NCI-H2171 treated with DMSO at 0.1 percent for 48 hours (cell line): Measurements from ENCODE around the gene PDE7B.
"Not testable (repeated sequence)": the region's sequence is repeated elsewhere in the genome, so short reads cannot be mapped to it uniquely, and the experiment has no call there.

Source experiments
- DNase-seq: peaks from one replicate; lab custom pipeline; 2025; lab: John Stamatoyannopoulos, UW

PDE7B gene

GRCh38 chr6:136073216-136073615 lies 221.7 kb downstream of the PDE7B start:
- DNase-seq: no peak

GRCh38 chr6:136076496-136076895 lies 225.0 kb downstream of the PDE7B start:
- no peak for DNase-seq

GRCh38 chr6:136077834-136078576 lies 226.5 kb downstream of the PDE7B start:
- DNase-seq: no peak

- DNase-seq: no peak
Measured at GRCh38 chr6:136079701-136080565, 228.4 kb downstream of the PDE7B start.

- no peak for DNase-seq
Measured at GRCh38 chr6:136083540-136083939, 232.0 kb downstream of the PDE7B start.

- DNase-seq: no peak
Measured at GRCh38 chr6:136084403-136084802, 232.9 kb downstream of the PDE7B start.

- no peak for DNase-seq
Measured at GRCh38 chr6:136085370-136086115, 234.0 kb downstream of the PDE7B start.

- peak; percentile 4 for DNase-seq
Measured at GRCh38 chr6:136086686-136087085, 235.2 kb downstream of the PDE7B start.

GRCh38 chr6:136087986-136088385 lies 236.5 kb downstream of the PDE7B start:
- DNase-seq: no peak

GRCh38 chr6:136088693-136089092 lies 237.2 kb downstream of the PDE7B start:
- DNase-seq: no peak

GRCh38 chr6:136089876-136090275 lies 238.4 kb downstream of the PDE7B start:
- no peak for DNase-seq

GRCh38 chr6:136090929-136091328 lies 239.4 kb downstream of the PDE7B start:
- DNase-seq: no peak

- DNase-seq: no peak
Measured at GRCh38 chr6:136092897-136093296, 241.4 kb downstream of the PDE7B start.

- DNase-seq: no peak
Measured at GRCh38 chr6:136093835-136094234, 242.3 kb downstream of the PDE7B start.

GRCh38 chr6:136094812-136095211 lies 243.3 kb downstream of the PDE7B start:
- DNase-seq: no peak

GRCh38 chr6:136095986-136096385 lies 244.5 kb downstream of the PDE7B start:
- no peak for DNase-seq

- no peak for DNase-seq
Measured at GRCh38 chr6:136102991-136103688, 251.6 kb downstream of the PDE7B start.

- no peak for DNase-seq
Measured at GRCh38 chr6:136103763-136104311, 252.3 kb downstream of the PDE7B start.

- no peak for DNase-seq
Measured at GRCh38 chr6:136104556-136104955, 253.1 kb downstream of the PDE7B start.

- DNase-seq: not testable (repeated sequence)
Measured at GRCh38 chr6:136105797-136106196, 254.3 kb downstream of the PDE7B start.

GRCh38 chr6:136108361-136108945 lies 257.0 kb downstream of the PDE7B start:
- DNase-seq: no peak
